LNCAP (cell line): Measurements from ENCODE around the gene BCAS1.

Source experiments
- TF ChIP-seq, protein P1 (sequence below): fragments of 450-650 bp; IDR thresholded peaks from 2 replicates; pipeline ENCODE4 v1.5.1; 2017; ENCODE audit warnings: mild to moderate bottlenecking

The BCAS1 gene

DNA sequence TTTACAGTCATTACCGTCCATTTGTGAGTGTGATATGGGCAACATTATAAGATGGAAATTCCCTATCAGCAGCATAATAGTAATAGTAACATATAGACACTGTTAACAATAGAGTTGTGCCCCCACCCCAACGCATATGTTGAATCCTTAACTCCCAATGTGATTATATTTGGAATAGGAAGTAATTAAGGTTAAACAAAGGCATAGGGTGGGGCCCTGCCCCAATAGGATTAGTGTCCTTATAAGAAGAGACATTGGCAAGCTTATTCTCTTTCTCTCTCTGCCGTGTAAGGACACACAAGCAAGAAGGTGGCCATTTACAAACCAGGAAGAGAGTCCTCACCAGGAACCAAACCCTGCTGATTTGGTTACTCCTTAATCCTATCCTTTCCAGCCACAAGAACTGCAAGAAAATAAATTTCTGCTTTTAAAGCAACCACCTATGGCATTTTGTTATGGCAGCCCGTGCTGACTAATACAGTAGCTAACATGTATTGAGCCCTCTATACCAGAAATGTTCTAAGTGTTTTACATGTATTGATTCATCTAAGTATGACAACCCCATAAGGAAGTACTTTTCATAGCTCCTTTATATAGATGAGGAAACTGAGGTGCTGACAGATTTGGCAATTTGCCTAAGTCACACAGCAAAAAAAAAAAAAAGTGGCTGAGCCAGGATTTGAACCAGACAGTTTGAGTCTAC, 114.2 kb downstream of the BCAS1 start:
- TF ChIP-seq, protein P1, sequence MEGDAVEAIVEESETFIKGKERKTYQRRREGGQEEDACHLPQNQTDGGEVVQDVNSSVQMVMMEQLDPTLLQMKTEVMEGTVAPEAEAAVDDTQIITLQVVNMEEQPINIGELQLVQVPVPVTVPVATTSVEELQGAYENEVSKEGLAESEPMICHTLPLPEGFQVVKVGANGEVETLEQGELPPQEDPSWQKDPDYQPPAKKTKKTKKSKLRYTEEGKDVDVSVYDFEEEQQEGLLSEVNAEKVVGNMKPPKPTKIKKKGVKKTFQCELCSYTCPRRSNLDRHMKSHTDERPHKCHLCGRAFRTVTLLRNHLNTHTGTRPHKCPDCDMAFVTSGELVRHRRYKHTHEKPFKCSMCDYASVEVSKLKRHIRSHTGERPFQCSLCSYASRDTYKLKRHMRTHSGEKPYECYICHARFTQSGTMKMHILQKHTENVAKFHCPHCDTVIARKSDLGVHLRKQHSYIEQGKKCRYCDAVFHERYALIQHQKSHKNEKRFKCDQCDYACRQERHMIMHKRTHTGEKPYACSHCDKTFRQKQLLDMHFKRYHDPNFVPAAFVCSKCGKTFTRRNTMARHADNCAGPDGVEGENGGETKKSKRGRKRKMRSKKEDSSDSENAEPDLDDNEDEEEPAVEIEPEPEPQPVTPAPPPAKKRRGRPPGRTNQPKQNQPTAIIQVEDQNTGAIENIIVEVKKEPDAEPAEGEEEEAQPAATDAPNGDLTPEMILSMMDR, result no peak

DNA sequence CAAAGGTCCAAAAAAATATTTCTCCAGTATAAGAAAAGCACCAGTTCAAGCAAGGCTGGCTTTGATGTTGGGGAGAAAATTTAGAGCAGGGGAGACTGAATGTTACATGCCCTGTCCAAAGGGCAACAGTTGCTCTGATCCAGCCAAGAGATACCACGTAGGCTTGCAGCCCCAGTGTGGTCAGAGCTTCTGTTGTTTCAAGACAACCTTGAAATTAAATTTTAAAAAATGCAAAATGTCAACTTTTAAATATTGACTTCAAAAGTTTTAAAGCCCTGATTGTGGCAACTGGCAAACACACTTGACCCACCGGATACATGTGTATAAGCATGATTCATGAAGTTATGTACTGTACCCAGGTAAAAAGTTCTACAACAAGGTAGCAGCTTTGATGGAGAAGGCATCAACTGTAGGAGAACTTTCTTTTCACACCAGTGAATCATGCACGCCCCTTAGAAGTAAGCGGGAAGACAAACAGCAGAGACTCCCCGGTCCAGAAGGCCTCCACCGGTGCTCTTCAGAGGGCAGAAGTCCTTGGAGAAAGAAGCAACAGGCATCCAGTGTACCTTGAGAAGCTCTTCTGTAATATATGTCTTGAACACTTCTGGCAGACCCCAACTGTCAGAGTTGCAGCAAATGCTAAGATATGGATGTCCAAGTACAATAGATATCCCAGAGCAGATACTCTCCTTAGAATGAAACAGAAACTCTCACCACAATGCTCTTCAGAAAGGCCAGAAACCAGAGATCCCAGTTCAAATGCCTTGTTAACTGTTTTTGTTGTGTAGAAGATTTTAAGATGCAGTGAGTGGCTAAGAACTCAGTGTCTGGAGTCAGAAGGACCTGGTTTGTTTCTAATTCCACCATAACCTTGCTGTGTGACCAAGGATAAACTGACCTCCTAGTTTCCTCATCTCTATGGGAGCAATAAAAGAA, 115.4 kb downstream of the BCAS1 start:
- TF ChIP-seq, protein P1, result no peak

- TF ChIP-seq, protein P1, result no peak
These were observed 117.8 kb downstream of the BCAS1 start for GRCh38 chr20:53952528-53953096.

DNA sequence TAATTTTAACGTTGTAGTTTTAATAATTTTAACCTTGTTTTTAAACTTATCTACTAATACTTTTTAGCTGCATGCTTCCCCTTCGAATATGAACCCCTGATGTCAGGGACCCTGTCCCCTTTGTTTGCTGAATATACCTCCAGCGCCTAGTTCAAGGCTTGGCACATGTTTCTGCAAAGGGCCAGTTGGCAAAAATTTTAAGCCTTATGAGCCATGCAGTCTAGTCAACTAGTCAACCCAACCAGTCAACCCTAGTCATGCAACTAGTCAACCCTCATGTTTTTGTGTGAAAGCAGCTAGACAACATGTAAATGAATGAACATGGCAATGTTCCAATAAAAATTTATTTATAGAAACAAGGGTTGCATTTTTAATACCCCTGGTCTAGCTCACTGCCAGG, 119.8 kb downstream of the BCAS1 start:
- TF ChIP-seq, protein P1, result no peak

- TF ChIP-seq, protein P1, result no peak
These were observed 120.4 kb downstream of the BCAS1 start for GRCh38 chr20:53950031-53950430.

DNA sequence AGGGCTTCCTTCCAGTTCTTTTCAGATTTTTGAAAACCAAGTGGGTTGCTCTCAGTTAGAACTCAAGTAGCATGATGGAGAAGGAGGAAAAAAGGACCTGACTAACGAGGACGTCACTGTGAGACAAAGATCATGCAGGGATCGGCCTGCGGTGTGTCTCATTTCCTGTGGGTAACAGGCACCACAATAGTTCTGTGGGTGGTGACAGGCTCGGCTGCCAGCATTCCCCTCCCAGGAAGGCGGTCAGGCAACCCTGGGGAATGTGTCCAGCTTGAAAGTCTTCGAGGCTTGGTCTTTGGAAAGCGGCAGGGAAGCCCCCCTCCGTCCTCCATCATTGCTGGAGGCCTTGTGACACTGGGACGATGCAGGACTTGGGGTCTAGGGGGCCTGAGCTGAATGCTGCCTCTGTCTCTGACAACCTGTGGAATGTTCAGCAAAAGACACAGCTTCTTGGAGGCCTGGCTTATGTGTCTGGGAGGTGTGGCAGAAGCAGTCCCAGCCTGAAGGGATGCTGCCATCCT, 121.0 kb downstream of the BCAS1 start:
- TF ChIP-seq, protein P1, result no peak
